Measurements from ENCODE around the gene MAST4.
A peak's percentile ranks its signal among the peaks of the same experiment; 100 is the strongest.

Gene MAST4

DNA sequence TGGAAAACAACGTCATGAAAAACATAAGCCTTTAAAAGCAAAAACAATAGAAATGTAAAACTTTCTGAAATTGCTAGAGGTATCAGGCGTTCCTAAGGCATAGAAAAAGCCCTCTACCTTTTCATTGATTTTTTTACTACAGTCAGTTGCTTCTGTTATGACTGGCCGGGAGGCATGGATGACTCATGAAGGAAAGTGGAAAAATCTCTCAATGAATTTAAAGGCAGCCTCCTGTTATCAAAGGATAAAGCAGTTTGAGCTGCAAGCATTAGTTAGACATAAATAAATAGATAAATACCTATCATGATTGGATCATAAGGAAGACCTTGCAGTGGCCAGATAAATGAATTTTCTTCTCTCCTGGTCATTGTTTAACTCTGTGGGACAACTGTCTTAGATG, 281.6 kb downstream of the MAST4 start:
- TF ChIP-seq, protein P1, sequence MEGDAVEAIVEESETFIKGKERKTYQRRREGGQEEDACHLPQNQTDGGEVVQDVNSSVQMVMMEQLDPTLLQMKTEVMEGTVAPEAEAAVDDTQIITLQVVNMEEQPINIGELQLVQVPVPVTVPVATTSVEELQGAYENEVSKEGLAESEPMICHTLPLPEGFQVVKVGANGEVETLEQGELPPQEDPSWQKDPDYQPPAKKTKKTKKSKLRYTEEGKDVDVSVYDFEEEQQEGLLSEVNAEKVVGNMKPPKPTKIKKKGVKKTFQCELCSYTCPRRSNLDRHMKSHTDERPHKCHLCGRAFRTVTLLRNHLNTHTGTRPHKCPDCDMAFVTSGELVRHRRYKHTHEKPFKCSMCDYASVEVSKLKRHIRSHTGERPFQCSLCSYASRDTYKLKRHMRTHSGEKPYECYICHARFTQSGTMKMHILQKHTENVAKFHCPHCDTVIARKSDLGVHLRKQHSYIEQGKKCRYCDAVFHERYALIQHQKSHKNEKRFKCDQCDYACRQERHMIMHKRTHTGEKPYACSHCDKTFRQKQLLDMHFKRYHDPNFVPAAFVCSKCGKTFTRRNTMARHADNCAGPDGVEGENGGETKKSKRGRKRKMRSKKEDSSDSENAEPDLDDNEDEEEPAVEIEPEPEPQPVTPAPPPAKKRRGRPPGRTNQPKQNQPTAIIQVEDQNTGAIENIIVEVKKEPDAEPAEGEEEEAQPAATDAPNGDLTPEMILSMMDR (IDR thresholded peaks at IDR 0.05; ENCODE audit: insufficient read depth, low read depth, low read length, missing control alignments), result no peak
- no peak overlapping the region for H3K4me3 ChIP-seq (ENCODE audit: low read depth, low read length)
- no peak for DNase-seq (ENCODE audit: low read depth)

DNA sequence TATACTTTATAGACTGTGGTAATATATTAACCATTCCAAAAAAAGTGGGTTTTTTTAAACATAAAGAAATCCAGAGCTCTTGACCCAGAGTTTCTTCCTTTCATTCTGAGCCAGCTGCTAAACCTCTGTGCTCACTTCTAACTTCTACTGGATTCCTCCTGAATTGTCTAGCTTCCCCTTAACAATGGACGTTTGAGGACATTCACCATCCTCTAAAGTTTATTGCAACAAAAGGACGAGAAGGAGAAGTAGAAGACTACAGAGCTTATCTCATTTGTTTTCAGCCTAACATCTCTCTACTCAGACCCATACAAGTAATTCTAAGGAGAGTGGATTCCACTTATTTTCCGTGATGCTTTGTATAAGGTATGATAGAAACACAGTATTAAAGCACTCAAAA, 284.2 kb downstream of the MAST4 start:
- TF ChIP-seq, protein P1 (IDR thresholded peaks at IDR 0.05; ENCODE audit: insufficient read depth, low read depth, low read length, missing control alignments), result no peak
- no peak for DNase-seq (ENCODE audit: low read depth)

DNA sequence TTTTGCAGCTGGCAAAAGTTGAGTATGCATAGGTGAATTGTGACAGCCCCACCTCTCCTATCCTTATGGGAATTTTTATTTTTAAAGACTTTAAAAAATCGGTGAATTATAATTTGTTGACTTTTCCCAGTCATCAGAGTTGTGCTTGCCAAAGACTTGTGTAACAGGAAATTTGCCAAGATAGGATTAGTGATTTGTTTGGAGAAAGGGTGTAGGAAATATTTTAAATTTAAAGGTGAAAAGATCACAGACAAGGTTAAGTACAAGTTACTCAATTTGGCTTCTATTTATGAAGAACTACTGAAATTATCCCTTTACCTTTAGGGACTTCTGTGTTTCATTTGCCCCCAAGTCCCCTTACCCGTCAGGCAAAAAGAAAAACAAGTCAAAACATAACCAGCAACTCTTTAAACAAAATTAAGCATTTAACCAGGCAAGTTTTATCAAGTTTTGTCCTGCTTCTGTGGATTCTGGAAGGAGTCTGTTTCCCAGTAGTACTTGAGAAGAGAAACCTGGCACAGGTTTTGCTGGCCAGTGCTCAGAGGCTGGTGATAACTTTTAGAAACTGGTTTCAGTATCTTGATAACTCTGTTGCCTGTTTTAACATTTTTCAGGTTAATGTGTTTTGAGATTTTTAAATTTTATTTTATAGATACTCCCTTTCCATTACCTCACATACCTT, 285.4 kb downstream of the MAST4 start:
- DNase-seq (ENCODE audit: low read depth), result no peak
- H3K4me3 ChIP-seq (ENCODE audit: low read depth, low read length), result no peak overlapping the region
- TF ChIP-seq, protein P1 (IDR thresholded peaks at IDR 0.05; ENCODE audit: insufficient read depth, low read depth, low read length, missing control alignments), result no peak

More for the DNA sequence above, 284.2 kb downstream of the MAST4 start:
- H3K4me3 ChIP-seq (ENCODE audit: low read depth, low read length), result no peak overlapping the region

DNA sequence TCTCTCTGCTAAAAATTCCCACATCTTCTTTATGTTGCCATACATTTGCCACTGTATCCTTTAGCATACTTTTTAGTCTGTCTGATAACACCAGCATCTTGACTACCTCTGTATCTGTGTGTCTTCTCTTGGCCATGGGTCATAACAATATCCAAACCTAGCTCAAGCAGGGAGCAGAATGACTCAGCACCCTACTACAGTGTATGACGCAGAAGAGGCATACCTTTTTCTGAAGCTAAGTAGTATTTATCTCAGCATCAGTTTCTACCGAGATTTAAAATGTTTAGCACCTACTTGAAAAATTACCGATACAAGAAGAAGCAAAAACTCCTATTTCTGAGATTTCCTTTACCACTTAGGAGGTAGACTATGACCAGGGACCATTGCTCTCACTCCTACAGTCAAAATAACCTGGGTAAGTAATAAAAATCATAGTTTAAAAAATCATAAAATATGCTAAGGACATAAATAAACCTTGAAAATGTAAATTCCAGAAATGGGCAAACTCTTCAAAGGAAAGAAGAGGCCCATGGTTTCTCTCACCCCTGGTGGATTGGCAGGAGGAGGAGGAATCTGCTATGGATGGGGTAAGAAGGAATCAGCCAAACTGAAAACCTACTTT, 286.5 kb downstream of the MAST4 start:
- H3K4me3 ChIP-seq (ENCODE audit: low read depth, low read length), result no peak overlapping the region
- peak; percentile 2 for DNase-seq (ENCODE audit: low read depth)
- TF ChIP-seq, protein P1 (IDR thresholded peaks at IDR 0.05; ENCODE audit: insufficient read depth, low read depth, low read length, missing control alignments), result no peak

DNA sequence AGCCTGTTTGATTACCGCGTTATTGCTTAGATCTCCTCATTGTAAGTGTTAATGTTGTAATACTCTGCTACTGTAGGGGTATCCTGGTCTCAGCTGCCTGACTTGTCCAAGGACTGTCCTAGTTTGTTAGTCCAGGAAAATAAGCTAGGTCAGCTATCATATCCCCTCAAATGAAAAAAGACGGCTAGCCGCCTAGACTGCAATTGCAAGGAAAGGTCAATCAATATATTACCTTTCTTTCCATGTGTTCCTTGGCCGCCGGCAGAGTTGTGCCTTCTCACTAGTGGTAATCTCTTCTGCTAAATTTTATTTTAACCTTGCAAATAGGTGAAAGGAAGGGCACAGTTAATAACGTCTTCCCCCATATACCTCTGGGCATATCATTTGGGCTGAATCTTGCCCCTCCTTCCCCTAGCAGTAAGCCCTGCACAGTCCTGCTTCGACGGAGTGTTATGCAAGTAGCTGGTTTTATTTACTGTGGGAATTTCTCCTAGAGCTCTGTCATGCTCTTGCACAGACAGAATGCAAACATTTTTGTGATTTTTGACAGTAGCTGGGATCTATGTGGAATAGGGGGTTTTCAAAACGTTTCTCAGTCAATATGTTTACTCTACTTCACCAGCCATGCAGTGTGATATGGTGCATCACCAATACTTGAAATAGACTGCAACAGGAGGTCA, 288.5 kb downstream of the MAST4 start:
- DNase-seq (ENCODE audit: low read depth), result no peak
- TF ChIP-seq, protein P1 (IDR thresholded peaks at IDR 0.05; ENCODE audit: insufficient read depth, low read depth, low read length, missing control alignments), result no peak
- H3K4me3 ChIP-seq (ENCODE audit: low read depth, low read length), result no peak overlapping the region

DNA sequence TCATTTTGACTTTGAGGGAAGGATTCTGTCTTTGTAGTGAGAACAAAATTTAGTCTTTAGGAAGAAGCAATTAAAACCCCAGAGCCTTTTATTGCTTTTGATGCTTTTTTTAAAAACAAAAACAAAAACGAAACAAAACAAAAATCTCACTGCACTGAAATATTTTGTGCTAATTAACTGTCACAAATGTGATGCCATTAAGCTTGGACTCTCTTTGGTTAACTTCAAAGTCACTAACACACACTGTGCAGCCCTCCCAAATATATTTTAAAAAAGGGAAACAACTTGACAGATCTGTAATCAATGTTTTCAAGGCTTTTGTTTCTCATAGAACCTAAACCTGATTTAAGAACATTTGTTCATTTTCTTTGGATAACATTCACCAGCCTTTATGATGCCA, 290.7 kb downstream of the MAST4 start:
- no peak for DNase-seq (ENCODE audit: low read depth)
- H3K4me3 ChIP-seq (ENCODE audit: low read depth, low read length), result no peak overlapping the region
- TF ChIP-seq, protein P1 (IDR thresholded peaks at IDR 0.05; ENCODE audit: insufficient read depth, low read depth, low read length, missing control alignments), result no peak

All from GM12865 (cell line).